Measurements from ENCODE around the gene CFDP1.

The CFDP1 gene

DNA sequence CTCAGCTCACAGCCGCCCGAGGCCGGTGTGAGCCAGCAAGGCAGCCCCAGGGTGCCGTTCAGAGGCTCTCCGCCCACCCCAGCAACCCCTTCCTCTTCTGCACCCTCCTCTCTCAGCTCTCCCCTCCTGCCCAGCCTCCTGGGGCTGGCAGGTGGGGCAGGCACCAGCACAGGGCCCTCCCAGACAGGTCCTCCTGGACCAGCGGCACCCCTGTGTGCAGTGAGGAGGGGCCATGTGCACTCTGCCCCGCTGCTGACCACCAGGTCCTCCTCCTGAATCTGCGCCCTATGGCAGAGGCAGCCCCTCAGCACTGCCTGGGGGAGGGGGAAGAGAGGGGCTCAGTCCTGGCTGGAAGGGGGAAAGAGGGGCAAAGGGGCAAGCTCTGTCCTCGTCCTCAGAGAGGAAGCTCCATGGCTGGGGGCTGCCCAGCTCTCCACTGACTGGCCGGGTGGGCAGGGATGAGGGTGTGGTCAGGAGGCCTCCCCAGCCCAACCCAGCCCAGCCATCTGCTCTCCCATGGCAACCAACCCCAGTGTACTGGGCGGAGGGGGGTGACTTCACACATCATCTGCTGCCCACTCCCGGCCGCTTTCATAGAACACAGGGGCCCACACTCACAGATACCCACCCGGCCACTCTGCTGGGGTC is 176.5 kb downstream of the CFDP1 start:
- no peak for TF ChIP-seq EZH2phosphoT487 (IDR thresholded peaks at IDR 0.05; ENCODE audit: low read depth)
- TF ChIP-seq, protein P1, sequence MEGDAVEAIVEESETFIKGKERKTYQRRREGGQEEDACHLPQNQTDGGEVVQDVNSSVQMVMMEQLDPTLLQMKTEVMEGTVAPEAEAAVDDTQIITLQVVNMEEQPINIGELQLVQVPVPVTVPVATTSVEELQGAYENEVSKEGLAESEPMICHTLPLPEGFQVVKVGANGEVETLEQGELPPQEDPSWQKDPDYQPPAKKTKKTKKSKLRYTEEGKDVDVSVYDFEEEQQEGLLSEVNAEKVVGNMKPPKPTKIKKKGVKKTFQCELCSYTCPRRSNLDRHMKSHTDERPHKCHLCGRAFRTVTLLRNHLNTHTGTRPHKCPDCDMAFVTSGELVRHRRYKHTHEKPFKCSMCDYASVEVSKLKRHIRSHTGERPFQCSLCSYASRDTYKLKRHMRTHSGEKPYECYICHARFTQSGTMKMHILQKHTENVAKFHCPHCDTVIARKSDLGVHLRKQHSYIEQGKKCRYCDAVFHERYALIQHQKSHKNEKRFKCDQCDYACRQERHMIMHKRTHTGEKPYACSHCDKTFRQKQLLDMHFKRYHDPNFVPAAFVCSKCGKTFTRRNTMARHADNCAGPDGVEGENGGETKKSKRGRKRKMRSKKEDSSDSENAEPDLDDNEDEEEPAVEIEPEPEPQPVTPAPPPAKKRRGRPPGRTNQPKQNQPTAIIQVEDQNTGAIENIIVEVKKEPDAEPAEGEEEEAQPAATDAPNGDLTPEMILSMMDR (IDR thresholded peaks at IDR 0.05; ENCODE audit: low read depth, low read length): no peak
- Histone ChIP-seq H4K20me1 (ENCODE audit: insufficient read depth, low read length) (peaks cover 41% of the 10 kb centered on the region), H3K9me3 (ENCODE audit: insufficient read depth, low read length) (no peaks in the 10 kb centered on the region), H3K9ac (ENCODE audit: low read length) (no peak overlapping the region), H3K4me2 (ENCODE audit: low read length) (no peak overlapping the region), H2AFZ (ENCODE audit: low read depth, low read length) (no peak overlapping the region), H3K4me3 (ENCODE audit: low read length) (no peak overlapping the region), H3K27ac (ENCODE audit: low read length) (no peak overlapping the region), H3K27me3 (ENCODE audit: low read depth, low read length) (peaks cover 23% of the 10 kb centered on the region), H3K4me1 (ENCODE audit: low read length) (peaks cover 5% of the 10 kb centered on the region; the same call in 1 of the 2 replicates), H3K79me2 (ENCODE audit: low read length) (no peaks in the 10 kb centered on the region), H3K36me3 (replicated peaks; ENCODE audit: low read depth, low read length) (no peaks in the 10 kb centered on the region)

DNA sequence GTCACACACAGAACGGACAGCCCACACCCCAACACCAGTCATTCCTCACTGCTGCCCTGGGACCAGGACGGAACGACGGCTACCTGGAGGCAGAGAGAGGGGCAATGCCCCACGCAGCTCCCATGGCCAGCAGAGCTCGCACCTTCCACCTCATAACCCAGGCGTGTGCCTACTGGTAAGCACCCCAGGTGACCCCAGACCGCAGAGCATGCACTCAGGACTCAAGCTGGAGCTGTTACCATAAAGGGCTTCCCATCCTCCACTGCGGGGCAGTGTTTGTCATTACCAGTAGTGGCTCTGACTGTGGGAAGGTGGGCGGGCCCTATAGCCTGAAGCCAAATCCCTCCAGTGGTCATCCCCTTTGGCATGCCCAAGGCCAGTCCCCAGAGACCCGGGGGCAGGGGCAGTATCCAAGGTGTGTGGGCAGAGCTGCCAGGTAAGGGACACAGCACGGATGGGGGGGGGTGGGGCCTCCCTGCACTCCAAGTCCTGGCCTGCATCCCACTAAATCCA is 177.2 kb downstream of the CFDP1 start:
- Histone ChIP-seq H3K4me1 (ENCODE audit: low read length) (peaks cover 5% of the 10 kb centered on the region; the same call in 1 of the 2 replicates), H3K4me2 (ENCODE audit: low read length) (no peak overlapping the region), H3K9ac (ENCODE audit: low read length) (no peak overlapping the region), H3K36me3 (replicated peaks; ENCODE audit: low read depth, low read length) (no peaks in the 10 kb centered on the region), H4K20me1 (ENCODE audit: insufficient read depth, low read length) (peaks cover 42% of the 10 kb centered on the region), H3K9me3 (ENCODE audit: insufficient read depth, low read length) (no peaks in the 10 kb centered on the region), H3K27me3 (ENCODE audit: low read depth, low read length) (peaks cover 24% of the 10 kb centered on the region), H3K4me3 (ENCODE audit: low read length) (no peak overlapping the region), H3K27ac (ENCODE audit: low read length) (no peak overlapping the region), H3K79me2 (ENCODE audit: low read length) (no peaks in the 10 kb centered on the region), H2AFZ (ENCODE audit: low read depth, low read length) (no peak overlapping the region)
- TF ChIP-seq, protein P1 (IDR thresholded peaks at IDR 0.05; ENCODE audit: low read depth, low read length): no peak
- TF ChIP-seq EZH2phosphoT487 (IDR thresholded peaks at IDR 0.05; ENCODE audit: low read depth): no peak

DNA sequence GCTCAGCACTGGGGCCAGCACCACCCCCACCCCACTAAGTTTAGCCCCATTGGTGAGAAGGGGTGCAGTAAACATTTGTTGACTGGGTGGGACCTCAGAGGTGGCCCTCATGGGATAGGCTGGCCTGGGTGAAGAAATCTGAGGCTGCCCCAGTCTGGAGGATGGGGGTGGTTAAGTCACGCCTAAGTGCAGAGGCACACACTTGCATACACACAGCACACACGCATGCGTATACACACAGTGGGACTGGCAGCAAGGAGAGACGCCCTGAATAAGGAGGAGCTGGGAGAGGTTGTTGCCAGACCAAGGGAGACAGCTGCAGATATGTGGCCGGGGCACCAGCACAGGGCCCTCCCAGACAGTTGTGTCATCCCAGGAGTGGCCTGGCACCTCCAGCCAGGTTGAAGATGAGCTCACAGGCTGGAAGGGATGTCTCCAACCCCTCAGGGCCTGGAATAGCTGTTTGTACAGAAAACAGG is 178.9 kb downstream of the CFDP1 start:
- H3K27ac ChIP-seq (ENCODE audit: low read length): no peak overlapping the region
- H3K4me3 ChIP-seq (ENCODE audit: low read length): no peak overlapping the region
- peaks cover 5% of the 10 kb centered on the region; the same call in 1 of the 2 replicates for H3K4me1 ChIP-seq (ENCODE audit: low read length)
- H3K4me2 ChIP-seq (ENCODE audit: low read length): no peak overlapping the region
- no peak for TF ChIP-seq EZH2phosphoT487 (IDR thresholded peaks at IDR 0.05; ENCODE audit: low read depth)
- TF ChIP-seq, protein P1 (IDR thresholded peaks at IDR 0.05; ENCODE audit: low read depth, low read length): no peak
- no peaks in the 10 kb centered on the region for H3K36me3 ChIP-seq (replicated peaks; ENCODE audit: low read depth, low read length)
- H3K9ac ChIP-seq (ENCODE audit: low read length): no peak overlapping the region
- no peaks in the 10 kb centered on the region for H3K9me3 ChIP-seq (ENCODE audit: insufficient read depth, low read length)
- peaks cover 51% of the 10 kb centered on the region for H4K20me1 ChIP-seq (ENCODE audit: insufficient read depth, low read length)
- peaks cover 40% of the 10 kb centered on the region for H3K27me3 ChIP-seq (ENCODE audit: low read depth, low read length)
- no peaks in the 10 kb centered on the region for H3K79me2 ChIP-seq (ENCODE audit: low read length)
- no peak overlapping the region for H2AFZ ChIP-seq (ENCODE audit: low read depth, low read length)

DNA sequence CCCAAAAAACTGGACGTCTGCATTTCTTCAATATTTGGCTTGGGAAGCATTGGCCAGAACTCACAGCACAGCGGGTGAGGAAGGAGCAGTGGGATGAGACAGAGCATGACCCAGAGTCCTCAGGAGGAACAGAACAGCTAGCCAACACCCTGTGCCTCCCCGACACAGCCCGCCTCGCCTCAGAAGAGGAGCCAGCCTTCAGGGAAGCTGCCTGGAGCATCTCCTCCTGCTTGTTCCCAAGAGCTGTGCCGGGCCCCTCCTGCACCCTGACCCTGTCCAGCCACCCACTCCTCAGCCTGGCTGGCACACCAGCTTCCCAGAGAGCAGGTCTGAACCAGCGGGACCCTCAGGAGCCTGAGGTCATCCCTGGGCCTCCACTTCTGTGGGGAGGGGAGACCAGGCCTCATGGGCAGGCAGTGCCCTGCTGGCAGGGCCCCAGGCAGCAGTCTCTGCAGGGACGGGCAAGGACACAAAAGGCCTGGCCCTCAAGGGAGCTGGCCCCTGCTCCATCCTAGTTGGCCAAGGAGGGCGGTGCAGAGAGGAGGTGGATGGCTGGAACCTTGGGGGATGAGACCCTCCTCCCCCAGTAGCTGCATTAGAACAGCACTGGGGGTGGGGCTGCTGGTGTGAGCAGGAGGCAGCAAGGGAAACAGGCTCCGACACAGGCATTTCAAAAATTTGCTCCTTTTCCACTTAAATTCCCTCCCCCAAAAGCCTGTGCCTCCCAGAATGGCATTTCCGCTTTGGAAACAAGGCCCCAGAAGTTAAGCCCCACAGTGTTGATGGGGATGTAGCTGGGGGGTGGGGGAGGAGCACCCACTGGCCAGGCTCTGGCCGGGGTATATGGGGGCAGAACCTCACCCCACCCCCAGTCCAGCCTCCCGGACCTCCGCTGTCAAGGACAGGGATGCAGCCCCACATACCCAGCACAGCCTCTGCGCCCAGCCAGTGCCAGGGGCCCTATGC is 180.1 kb downstream of the CFDP1 start:
- H3K9me3 ChIP-seq (ENCODE audit: insufficient read depth, low read length): no peaks in the 10 kb centered on the region
- H3K4me2 ChIP-seq (ENCODE audit: low read length): no peak overlapping the region
- peaks cover 55% of the 10 kb centered on the region for H4K20me1 ChIP-seq (ENCODE audit: insufficient read depth, low read length)
- peaks cover 3% of the 10 kb centered on the region; the same call in 1 of the 2 replicates for H3K4me1 ChIP-seq (ENCODE audit: low read length)
- H3K9ac ChIP-seq (ENCODE audit: low read length): no peak overlapping the region
- no peak overlapping the region for H2AFZ ChIP-seq (ENCODE audit: low read depth, low read length)
- H3K79me2 ChIP-seq (ENCODE audit: low read length): no peaks in the 10 kb centered on the region
- no peak overlapping the region for H3K4me3 ChIP-seq (ENCODE audit: low read length)
- H3K27ac ChIP-seq (ENCODE audit: low read length): no peak overlapping the region
- H3K36me3 ChIP-seq (replicated peaks; ENCODE audit: low read depth, low read length): no peaks in the 10 kb centered on the region
- TF ChIP-seq, protein P1 (IDR thresholded peaks at IDR 0.05; ENCODE audit: low read depth, low read length): no peak
- no peak for TF ChIP-seq EZH2phosphoT487 (IDR thresholded peaks at IDR 0.05; ENCODE audit: low read depth)
- peaks cover 34% of the 10 kb centered on the region for H3K27me3 ChIP-seq (ENCODE audit: low read depth, low read length)

Data from OCI-LY3 (cell line).